Small intestine (tissue), 7 donors: ENCODE data around the gene ANKUB1. TPM values are rescaled to one million over a fixed set of nuclear protein-coding genes. Genes with fewer than 3 reads are reported as not detected.

ENCODE experiments used
- DNase-seq, 2 donors: peaks; one replicate each; pipeline versions ENCODE4 v3.0.0 to v3.0.0-alpha.2; 2013
- FAIRE-seq: peaks from 2 replicates; lab custom pipeline; 2012; peaks lifted over from hg19 to GRCh38; lab: Jason Lieb, UNC
- H3K27ac ChIP-seq, 3 donors: one replicate each; pipeline ENCODE4 v1.5.1; 2013; ENCODE audit warnings: low read length in 2 of 3, mild to moderate bottlenecking in 2 of 3, control low read depth in 1 of 3, inconsistent platforms in 1 of 3, low read depth in 1 of 3, moderate library complexity in 1 of 3
- H3K27me3 ChIP-seq, 3 donors: one replicate each; pipeline ENCODE4 v1.6.1; 2013; ENCODE audit warnings: low read length in 3 of 3, inconsistent platforms in 1 of 3; ENCODE audit not compliant: control insufficient read depth in 3 of 3, insufficient read depth in 3 of 3
- H3K36me3 ChIP-seq, 3 donors: one replicate each; pipeline ENCODE4 v1.6.1; 2013; ENCODE audit warnings: low read length in 3 of 3, inconsistent platforms in 1 of 3, low read depth in 1 of 3, mild to moderate bottlenecking in 1 of 3, moderate library complexity in 1 of 3; ENCODE audit not compliant: control insufficient read depth in 3 of 3, insufficient read depth in 2 of 3
- H3K4me1 ChIP-seq, 3 donors: one replicate each; pipeline ENCODE4 v1.6.1; 2013; ENCODE audit warnings: low read length in 2 of 3, inconsistent platforms in 1 of 3, low read depth in 1 of 3, mild to moderate bottlenecking in 1 of 3, moderate library complexity in 1 of 3; ENCODE audit not compliant: control insufficient read depth in 3 of 3, insufficient read depth in 2 of 3
- H3K4me3 ChIP-seq, 3 donors: one replicate each; pipeline ENCODE4 v1.5.1; 2013; ENCODE audit warnings: low read length in 3 of 3, control low read depth in 1 of 3, inconsistent platforms in 1 of 3, low read depth in 1 of 3, mild to moderate bottlenecking in 1 of 3, moderate library complexity in 1 of 3
- H3K9me3 ChIP-seq, 2 donors: one replicate each; pipeline ENCODE4 v1.6.1; 2013; ENCODE audit warnings: low read depth in 1 of 2, low read length in 1 of 2; ENCODE audit not compliant: control insufficient read depth in 2 of 2, insufficient read depth in 1 of 2
- WGBS, 3 donors: extraction: QIAGEN DNeasy Blood & Tissue Kit; methylation state at CpG; one replicate each; pipeline ENCODE4 v1.1.7; 2013; 5-methylcytosine and 5-hydroxymethylcytosine counted together
- polyA plus RNA-seq, 4 donors: library from polyadenylated mRNA; stranded (reverse) in 3 of 4; unstranded in 1 of 4; fragments of 200-250 nt in 3 of 4; fragments of 120-200 nt in 1 of 4; gene quantifications; one replicate each; pipeline versions ENCODE4 v1.2.1 to v1.2.3, GENCODE V29; 2013
- donor health status: healthy with polysubstance abuse.
- donor health status: control.
- donor health status: control.
- donor health status: Bipolar disorder and iron deficiency.
- donor health status: healthy.

ANKUB1 gene
- polyA plus RNA-seq, 4 donors: 0.09 TPM; not detected in 3

GRCh38 chr3:149801639-149802038, 9.3 kb upstream of the ANKUB1 start:
- Histone ChIP-seq H3K4me1 (no peaks in the 10 kb centered on the region), H3K36me3 (no peaks in the 10 kb centered on the region), H3K27ac (no peak overlapping the region), H3K4me3 (no peak overlapping the region), H3K9me3 (no peaks in the 10 kb centered on the region), H3K27me3 (peaks cover 0 to 1% (median 0%) of the 10 kb centered on the region in 3 donors)
- 50 to 59% (median 53%) methylated on average over 5 of the region's 5 CpGs for WGBS, 3 donors
- FAIRE-seq: no peak
- no peak for DNase-seq

GRCh38 chr3:149801195-149801594, 8.8 kb upstream of the ANKUB1 start:
- no peaks in the 10 kb centered on the region for H3K36me3 ChIP-seq
- no peak overlapping the region for H3K4me3 ChIP-seq
- 58 to 68% (median 59%) methylated on average over 1 of the region's 1 CpG for WGBS, 3 donors
- peaks cover 0 to 1% (median 0%) of the 10 kb centered on the region in 3 donors for H3K27me3 ChIP-seq
- DNase-seq: no peak
- no peaks in the 10 kb centered on the region for H3K9me3 ChIP-seq
- no peak overlapping the region for H3K27ac ChIP-seq
- FAIRE-seq: no peak
- H3K4me1 ChIP-seq: no peaks in the 10 kb centered on the region

GRCh38 chr3:149800693-149801092, 8.3 kb upstream of the ANKUB1 start:
- Histone ChIP-seq H3K9me3 (no peaks in the 10 kb centered on the region), H3K27me3 (peaks cover 0 to 1% (median 0%) of the 10 kb centered on the region in 3 donors), H3K27ac (no peak overlapping the region), H3K4me3 (no peak overlapping the region), H3K4me1 (no peaks in the 10 kb centered on the region), H3K36me3 (no peaks in the 10 kb centered on the region)
- no peak for FAIRE-seq
- no peak for DNase-seq
- 92 to 95% (median 94%) methylated on average over 8 of the region's 8 CpGs for WGBS, 3 donors

GRCh38 chr3:149796026-149796425, 3.7 kb upstream of the ANKUB1 start:
- Histone ChIP-seq H3K36me3 (no peaks in the 10 kb centered on the region), H3K27ac (no peak overlapping the region), H3K4me1 (no peaks in the 10 kb centered on the region), H3K4me3 (no peak overlapping the region), H3K27me3 (peaks cover 0 to 1% (median 0%) of the 10 kb centered on the region in 3 donors), H3K9me3 (no peaks in the 10 kb centered on the region)
- FAIRE-seq (no peak), DNase-seq (no peak)
- WGBS, 3 donors: 90 to 93% (median 93%) methylated on average over 1 of the region's 1 CpG

- Histone ChIP-seq H3K9me3 (no peaks in the 10 kb centered on the region), H3K27me3 (peaks cover 0 to 4% (median 0%) of the 10 kb centered on the region in 3 donors), H3K4me1 (no peaks in the 10 kb centered on the region), H3K27ac (no peak overlapping the region), H3K36me3 (no peaks in the 10 kb centered on the region), H3K4me3 (no peak overlapping the region)
- DNase-seq: no peak
- no peak for FAIRE-seq
- WGBS, 3 donors: 35 to 63% (median 46%) methylated on average over 3 of the region's 3 CpGs
These were observed 1.7 kb downstream of the ANKUB1 start for GRCh38 chr3:149790698-149791097.

GRCh38 chr3:149790268-149790667, 2.1 kb downstream of the ANKUB1 start:
- DNase-seq: no peak
- H3K4me3 ChIP-seq: no peak overlapping the region
- no peaks in the 10 kb centered on the region for H3K36me3 ChIP-seq
- peaks cover 0 to 4% (median 0%) of the 10 kb centered on the region in 3 donors for H3K27me3 ChIP-seq
- WGBS, 3 donors: 65 to 74% (median 66%) methylated on average over 2 of the region's 2 CpGs
- FAIRE-seq: no peak
- H3K27ac ChIP-seq: no peak overlapping the region
- H3K9me3 ChIP-seq: no peaks in the 10 kb centered on the region
- no peaks in the 10 kb centered on the region for H3K4me1 ChIP-seq

GRCh38 chr3:149784064-149784704, 8.2 kb downstream of the ANKUB1 start:
- H3K9me3 ChIP-seq: no peaks in the 10 kb centered on the region
- 73 to 85% (median 76%) methylated on average over 5 of the region's 5 CpGs for WGBS, 3 donors
- DNase-seq: no peak
- H3K4me3 ChIP-seq: no peak overlapping the region
- no peaks in the 10 kb centered on the region for H3K4me1 ChIP-seq
- no peak overlapping the region for H3K27ac ChIP-seq
- H3K36me3 ChIP-seq: no peaks in the 10 kb centered on the region
- FAIRE-seq: no peak
- H3K27me3 ChIP-seq: no peaks in the 10 kb centered on the region

GRCh38 chr3:149783576-149783975, 8.8 kb downstream of the ANKUB1 start:
- no peaks in the 10 kb centered on the region for H3K4me1 ChIP-seq
- no peak overlapping the region for H3K27ac ChIP-seq

GRCh38 chr3:149781741-149782140, 10.6 kb downstream of the ANKUB1 start:
- H3K36me3 ChIP-seq: no peaks in the 10 kb centered on the region
- H3K27me3 ChIP-seq: no peaks in the 10 kb centered on the region
- WGBS, 3 donors: 82 to 94% (median 89%) methylated on average over 3 of the region's 3 CpGs
- no peaks in the 10 kb centered on the region for H3K4me1 ChIP-seq
- no peak for FAIRE-seq
- H3K27ac ChIP-seq: no peak overlapping the region
- no peak for DNase-seq
- no peaks in the 10 kb centered on the region for H3K9me3 ChIP-seq
- H3K4me3 ChIP-seq: no peak overlapping the region

More at GRCh38 chr3:149783576-149783975, 8.8 kb downstream of the ANKUB1 start:
- DNase-seq (no peak), FAIRE-seq (no peak)
- Histone ChIP-seq H3K4me3 (no peak overlapping the region), H3K9me3 (no peaks in the 10 kb centered on the region), H3K36me3 (no peaks in the 10 kb centered on the region), H3K27me3 (no peaks in the 10 kb centered on the region)
